ENCODE measurements around the gene PSMA7.
"Not testable (repeated sequence)": the region's sequence is repeated elsewhere in the genome, so short reads cannot be mapped to it uniquely, and the experiment has no call there.

The PSMA7 gene

DNA sequence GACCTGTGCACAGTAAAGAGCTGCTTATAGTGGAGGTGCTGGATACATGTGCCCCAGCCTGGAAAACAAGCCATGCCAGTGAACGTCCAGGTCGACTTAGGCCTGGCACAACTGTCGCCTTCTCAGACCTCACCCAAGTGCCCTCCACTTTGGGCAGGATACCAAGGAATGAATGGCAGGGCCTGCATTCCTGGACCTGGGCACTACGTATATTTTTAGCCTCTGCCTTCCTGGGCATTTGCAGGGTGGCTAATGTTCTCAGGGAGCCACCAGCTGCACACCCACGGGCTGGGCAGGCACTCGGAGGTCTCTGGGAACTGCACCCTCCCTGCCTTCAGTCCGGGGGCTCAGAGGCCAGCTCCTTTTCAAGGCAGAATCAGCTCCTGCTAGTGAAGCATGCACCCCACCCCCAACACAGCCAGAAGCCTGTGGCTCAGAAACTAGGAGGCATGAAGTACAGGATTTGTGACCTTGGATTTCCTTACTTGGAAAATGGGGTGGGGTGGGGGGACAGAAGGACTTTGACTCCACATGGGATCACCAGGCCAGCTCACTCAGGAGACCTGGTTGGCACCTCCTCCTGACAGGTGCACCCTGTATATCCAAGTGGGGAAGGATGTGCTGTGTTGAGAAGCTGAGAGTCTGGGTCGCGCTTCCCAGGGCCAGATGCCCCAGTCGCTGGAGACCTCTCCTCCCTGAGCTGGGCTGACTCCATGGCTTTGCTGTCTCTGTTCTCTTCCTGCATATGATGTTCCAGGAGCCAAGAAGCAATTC, 23.4 kb downstream of the PSMA7 start:
- no peak for DNase-seq (ENCODE audit: low read depth in 3 of 3)

DNA sequence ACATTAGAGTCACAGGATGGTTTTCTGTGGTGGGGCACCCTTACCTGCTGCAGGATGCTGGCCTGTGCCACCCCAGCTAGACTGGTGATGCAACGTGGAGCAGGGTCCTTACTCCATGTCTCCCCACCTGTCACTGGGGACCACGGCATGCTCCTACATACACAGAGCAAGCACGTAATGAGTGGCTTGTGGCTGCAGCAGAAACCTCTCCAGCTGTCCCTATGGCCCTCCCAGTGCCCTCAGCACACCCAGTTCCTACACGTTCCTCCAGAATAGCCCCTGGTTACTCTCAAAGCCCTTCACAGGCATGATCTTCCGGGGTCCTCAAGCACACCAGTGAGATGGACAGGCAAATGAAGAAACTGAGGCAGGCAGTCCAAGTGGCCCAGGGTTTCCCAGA, 24.1 kb downstream of the PSMA7 start:
- DNase-seq (ENCODE audit: low read depth in 3 of 3) = no peak

DNA sequence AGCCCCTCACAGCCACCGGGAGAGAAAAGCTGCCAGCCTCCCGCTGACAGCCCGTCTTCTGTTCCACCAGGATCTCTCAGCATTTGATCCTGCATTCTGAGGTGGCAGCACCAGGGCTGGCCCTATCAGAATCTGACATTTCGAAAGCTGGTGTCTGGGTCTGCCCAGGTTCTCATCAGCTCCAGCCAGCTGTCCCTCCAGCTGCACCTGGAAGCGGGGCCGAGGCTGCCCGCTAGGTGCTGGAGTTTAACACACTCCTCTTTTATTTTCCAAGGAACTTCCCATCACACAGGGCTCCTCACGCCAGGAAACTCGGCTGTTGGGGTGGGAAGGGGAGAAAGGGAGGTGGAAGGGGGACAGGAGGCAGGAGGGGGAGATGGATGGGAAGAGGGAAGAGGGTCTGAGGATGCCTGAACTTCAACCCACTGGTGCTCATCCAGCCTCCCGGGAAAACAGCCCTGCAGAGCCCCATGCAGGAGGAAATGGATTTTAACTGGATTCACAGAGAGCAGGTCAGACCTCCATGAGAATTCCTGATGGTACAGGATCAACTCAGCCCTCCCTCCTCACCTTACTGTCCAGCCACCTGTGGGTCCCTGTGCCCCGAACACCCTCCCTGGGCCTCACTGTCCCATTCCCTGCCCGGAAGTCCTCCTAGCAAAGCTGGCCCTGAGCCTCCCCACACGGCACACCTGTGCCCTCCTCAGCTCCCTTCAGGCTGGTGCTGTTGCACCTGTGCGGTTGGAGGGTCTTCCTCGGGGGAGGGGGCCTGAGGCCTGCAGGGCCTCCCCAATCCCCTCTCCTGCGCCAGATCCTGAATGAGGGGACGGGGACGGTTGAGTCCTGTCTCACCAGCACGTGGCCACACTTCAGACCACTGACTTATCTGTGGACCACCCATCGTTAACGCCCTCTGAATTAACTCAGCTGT, 24.8 kb downstream of the PSMA7 start:
- no peak for DNase-seq (ENCODE audit: low read depth in 3 of 3)

DNA sequence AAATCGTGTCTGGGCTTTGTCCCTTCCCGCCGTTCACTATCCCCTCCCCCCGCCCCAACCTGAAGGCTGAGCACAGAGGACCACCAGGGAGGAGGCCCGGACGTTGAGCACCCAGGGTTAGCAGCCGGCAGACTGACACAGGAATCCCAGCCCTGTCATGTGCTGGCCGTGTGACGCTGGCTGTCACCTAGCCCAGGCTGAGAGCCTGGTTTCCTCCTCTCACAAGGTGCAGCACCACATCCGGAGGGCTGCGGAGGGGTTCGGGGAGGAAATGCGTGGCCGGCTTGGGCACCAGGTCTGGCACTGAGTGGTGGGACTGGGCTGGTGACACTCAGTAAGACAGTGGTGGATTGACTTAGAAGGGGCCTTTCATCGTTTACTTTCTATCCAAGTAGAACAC, 25.5 kb downstream of the PSMA7 start:
- no peak for DNase-seq (ENCODE audit: low read depth in 3 of 3)

DNA sequence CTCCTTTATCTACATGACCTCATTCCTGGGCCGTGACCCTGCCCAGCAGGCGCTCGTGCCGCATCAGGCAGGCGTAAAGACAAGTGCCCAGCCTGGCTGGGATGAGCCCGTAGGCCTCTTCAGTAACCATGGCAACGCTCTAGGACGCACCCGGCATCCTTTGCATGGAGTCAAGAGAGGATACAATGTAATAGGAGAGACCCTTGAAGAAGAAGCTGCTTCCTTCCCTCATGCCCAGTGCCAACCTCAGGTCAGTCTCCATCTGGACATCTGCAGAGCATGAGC, 25.9 kb downstream of the PSMA7 start:
- DNase-seq (ENCODE audit: low read depth in 3 of 3) = no peak

DNA sequence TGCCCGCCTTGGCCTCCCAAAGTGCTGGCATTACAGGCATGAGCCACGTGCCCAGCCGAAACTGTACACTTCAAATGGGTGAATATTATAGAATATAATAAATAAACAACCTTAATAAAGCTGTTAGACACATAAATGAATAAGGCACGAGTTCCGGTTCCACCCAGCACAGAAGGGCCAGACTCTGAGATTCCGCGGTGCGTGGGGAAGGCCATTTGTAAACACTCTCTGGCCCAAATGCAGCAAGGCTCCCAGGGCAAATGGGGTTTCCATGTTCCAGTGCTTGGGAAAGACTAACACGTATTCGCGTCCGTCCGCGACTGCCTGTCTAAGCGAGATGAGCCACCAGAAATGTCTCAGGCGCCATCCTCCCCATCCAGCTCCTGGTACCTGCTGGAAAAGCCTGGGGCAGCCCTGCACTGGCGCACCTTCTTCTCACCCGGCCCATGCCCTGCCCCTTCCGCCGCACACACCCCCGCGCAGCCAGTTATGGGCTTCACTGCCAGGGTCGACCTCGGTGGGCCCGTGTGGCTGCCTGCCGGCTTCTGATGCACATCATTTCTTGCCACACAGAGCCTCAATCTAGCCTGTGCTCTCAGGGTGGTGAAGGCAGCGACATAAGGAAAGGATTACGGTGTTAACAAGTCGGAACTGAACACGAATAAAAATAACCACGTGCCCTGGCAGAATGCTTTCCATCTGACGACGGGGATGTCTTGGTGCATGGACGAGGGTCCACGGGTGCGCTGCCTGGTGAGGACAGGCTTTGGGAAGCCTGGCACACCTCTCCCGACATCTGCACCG, 26.4 kb downstream of the PSMA7 start:
- DNase-seq (ENCODE audit: low read depth in 3 of 3) = no peak

DNA sequence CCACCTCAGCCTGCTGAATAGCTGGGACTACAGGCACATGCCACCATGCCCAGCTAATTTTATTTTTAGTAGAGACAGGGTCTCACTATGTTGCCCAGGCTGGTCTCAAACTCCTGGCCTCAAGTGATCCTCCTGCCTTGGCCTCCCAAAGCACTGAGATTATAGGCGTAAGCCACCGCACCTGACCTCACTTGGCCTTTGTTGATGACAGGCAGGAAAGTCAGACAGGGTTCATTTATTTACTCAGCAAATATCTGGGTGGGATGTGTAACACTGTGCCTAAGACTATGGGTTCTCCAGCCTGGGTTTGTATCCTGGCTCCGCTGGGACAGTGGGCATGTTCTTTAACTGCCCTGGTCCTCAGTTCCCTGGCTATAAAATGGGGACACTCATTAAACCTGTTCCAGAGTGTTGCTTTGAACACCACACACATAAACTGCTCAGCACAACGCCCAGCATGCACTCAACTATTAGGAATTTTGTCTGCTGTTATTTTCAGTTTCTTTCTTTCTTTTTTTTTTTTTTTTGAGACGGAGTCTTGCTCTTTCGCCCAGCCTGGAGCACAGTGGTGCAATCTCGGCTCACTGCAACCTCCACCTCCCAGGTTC, 27.3 kb downstream of the PSMA7 start:
- DNase-seq (ENCODE audit: low read depth in 3 of 3) = not testable (repeated sequence)

DNA sequence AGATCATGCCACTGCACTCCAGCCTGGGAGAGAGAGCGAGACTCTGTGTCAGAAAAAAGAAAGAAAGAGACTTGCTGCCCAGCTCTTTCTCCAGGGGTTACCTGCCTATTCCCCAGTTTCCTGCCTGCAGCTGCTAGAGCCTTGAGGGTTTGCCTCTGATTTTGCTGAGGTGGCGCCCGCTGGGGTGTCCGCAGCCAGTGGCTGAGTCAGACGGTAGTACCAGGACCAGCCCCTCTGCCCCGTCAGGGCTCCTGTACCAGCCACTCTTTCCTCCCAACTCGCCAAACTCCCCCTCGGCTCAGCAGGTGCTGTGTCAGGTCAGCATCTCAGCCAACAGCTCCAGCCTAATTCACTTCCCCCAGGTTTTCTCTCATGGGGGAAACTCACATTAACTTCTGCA, 28.3 kb downstream of the PSMA7 start:
- DNase-seq (ENCODE audit: low read depth in 3 of 3) = no peak

DNA sequence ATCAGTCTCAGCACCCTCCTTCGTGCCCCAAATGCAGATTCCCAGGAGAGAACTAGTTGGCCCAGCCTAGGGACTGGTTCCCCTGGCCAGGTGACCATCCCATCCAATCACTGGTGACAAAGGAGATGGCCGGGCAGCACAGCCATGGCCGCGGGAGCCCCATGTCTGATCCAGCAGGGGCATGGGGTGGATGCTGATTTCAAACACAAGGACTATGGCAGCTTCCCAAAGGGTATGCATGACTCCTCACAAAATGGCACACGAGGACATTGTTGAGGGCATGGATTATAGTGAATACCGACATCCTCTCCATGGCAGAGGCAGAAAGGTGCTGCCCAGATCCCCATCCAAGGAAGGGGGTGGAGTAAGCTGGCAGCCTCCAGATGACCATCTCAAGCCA, 30.8 kb downstream of the PSMA7 start:
- DNase-seq (ENCODE audit: low read depth in 3 of 3) = no peak

DNA sequence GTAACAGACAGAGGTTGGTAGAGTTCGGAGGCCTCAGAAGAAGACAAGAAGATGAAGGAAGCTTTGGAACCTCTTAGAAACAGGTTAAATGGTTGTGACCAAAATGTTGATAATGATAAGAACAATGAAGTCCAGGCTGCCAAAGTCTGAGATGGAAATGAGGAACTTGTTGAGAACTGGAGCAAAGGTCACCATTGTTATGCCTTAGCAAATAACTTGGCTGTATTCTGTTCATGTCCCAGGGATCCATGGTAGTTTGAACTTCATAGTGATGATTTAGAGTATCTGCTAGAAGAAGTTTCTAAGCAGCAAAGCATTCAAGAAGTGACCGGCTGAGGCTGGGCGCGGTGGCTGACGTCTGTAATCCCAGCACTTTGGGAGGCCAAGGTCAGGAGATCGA, 32.0 kb downstream of the PSMA7 start:
- no peak for DNase-seq (ENCODE audit: low read depth in 3 of 3)

DNA sequence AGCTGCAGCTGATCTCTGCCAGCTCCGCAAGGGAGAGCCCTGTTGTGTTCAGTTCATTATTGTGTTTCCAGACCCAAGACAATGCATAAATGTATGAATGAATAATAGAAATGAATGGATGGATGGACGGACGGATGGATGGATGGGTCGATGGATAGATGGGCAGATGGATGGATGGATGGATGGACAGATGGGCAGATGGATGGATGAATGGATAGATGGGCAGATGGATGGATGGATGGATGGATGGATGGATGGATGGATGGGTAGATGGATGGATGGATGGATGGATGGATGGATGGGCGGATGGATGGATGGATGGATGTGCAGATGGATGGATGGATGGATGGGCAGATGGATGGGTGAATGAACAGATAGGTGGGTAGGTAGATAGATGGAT, 37.6 kb downstream of the PSMA7 start:
- no peak for DNase-seq (ENCODE audit: low read depth in 3 of 3)

DNA sequence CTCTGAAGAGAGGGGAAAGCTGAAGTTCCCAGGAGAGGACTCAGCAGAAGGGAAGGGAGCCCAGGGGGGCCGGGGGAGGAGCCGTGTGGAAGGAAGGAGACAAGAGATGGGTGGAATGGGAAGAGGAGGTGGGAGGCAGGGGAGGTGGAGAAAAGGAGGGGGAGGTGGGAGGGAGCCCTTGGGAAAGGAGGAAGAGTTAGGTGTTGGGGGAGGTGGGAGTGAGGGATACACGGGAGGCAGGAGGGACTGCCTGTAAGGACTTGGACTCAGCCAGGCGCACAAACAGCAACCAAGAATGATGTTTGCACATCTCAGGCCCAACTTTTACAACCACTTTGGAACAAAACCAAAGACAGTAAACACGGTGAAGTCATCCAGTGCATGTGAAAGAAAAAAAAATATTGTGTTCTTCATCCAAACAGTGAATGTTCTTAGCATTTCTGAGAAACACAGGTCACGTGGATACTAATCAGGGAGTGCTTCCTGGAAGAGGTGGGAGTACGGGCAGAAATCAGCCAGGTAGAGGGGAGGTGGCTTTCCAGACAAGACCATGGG, 38.3 kb downstream of the PSMA7 start:
- no peak for DNase-seq (ENCODE audit: low read depth in 3 of 3)

DNA sequence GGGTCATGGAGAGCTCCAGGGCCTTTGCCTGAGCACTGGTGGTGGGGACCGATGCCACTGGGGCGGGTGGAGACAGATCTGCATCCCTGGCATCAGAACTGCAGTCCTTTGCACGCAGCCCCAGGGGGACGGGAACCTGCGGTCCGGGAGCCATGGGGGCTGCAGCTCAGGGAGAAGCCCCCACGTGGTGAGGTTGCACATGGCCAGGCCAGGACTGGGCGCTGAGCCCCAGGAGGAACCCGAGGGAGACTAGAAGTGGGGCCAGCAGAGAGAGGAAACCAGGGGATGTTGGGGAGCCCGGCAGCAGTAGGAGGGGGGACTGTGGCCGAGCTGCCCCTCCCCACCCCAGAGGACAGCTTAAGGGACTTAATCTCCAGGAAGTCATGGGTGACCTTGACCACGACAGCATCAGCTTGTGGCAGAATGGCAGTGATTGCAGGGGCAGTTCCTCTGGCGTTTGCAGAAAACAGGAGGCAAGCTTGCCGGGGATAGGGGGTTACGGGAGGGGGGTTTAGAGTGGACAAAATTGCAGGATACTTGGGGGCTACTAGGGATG, 38.9 kb downstream of the PSMA7 start:
- no peak for DNase-seq (ENCODE audit: low read depth in 3 of 3)

DNA sequence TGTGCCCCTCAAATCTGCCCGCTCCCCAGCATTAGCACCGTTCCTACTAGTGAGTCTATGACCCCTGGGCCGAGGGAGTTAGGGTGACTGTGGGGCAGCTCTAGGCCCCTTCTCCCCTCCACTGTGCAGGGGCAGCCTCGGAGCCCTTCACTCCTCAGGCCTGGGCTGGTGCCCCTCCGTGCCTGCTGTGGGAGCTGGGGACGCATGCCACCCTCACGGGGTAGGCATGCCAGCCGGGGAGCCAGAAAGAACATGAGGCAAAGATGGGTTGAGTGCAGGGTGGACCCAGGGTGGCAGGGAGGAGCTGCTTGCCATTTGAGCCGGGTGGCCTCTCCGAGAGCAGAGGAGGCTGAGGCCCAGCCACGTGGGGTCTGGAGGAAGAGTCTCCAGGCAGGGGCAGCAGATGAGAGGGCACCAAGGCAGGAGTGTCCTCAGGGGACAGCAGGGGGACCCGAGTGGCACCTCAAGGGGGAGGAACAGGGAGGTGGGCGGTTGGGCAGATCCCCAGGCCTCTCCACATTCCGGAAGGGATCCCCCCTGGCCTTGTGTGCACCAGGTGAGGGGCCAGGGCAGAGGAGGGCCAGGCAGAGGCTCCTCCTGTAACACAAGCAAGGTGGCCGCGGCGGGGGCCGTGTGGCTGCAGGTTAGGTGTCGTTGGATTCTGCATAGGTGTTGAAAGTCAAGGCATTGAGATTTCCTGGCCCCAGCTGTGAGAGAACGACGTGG, 39.5 kb downstream of the PSMA7 start:
- no peak for DNase-seq (ENCODE audit: low read depth in 3 of 3)

DNA sequence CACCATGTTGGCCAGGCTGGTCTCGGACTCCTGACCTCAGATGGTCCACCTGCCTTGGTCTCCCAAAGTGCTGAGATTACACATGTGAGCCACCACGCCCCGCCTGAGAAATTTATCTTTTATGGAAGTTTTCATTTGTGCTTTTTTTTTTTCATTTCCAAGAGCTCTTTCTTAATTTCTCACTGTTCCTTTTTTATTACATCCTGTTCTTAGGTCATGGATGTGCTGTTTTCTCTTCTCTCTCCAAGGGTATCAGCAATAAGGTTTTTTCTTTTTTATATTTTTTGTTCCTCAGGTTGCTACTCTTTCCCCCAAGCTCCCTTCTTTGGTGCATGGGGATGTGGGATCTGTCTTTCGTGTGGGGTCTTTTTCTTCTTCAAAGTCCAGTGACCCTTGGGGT, 42.1 kb downstream of the PSMA7 start:
- no peak for DNase-seq (ENCODE audit: low read depth in 3 of 3)

DNA sequence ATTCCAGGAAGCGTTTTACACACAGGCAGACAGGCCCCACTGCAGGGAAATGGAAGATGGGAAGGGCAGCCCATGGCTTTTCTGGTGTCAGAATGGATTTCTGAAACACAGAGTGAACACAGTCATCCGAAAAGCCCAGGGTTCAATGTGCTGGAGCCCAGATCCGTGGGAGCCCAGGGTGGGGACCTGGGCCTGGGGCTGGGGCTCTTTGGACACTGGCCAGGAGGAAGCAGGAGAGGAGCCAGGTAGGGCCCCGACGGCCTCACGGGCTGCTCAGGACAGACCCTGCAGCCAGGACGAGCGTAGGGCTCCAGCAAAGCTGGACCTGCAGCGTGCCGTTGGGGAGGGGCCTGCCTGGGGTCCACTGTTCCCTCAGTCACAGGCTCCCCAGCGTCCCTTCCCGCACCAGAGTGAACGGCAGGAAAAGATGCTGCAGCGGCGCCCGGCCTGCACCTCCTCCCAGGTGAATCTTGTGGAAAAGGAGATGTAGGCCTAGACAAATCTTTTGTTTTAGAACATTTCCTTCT, 45.2 kb downstream of the PSMA7 start:
- no peak for DNase-seq (ENCODE audit: low read depth in 3 of 3)

DNA sequence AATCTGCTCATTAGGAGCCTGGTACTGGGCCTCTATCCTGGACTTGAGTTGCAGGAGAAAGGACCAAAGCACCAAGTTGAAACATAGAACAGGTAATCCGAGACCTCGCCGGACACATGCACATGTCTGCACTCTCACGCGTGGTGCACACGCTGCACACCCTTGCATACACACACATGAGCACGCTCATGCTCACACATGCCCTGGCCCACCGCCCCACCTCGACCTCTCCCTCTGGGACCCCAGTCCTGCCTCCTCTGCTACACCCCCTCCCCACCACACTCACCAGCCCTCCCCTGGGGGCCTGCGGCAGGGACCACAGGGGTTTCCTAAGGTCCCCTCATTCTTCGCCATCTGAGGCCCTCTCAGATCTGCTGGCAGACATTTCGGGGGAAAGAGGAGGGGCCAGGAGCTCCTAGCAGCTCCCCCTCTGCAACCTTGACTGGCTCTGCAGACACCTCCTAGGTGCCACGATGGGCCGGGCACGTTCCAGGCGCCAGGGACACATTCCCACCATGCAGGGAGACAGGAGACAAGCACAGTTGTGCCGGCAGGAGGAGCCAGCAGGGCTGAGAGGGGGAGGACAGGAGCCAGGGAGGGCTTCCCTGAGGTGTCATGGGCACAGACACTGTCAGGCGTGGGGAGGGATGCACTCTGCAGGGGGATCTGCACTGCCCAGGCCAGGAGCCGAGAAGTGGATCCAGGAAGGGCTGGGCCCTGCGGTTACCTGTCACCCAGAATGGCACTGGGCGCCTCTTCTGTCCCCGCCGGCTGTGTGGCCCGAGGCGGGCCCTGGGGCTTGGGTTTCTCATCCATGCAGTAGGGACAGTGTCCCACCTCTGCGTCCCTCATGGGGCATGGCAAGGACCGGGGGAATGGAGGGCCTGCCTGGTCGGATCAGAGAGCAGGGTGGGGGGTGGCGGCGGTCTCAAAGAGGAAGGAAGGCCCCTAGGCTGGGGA, 46.5 kb downstream of the PSMA7 start:
- DNase-seq (ENCODE audit: low read depth in 3 of 3) = no peak

DNA sequence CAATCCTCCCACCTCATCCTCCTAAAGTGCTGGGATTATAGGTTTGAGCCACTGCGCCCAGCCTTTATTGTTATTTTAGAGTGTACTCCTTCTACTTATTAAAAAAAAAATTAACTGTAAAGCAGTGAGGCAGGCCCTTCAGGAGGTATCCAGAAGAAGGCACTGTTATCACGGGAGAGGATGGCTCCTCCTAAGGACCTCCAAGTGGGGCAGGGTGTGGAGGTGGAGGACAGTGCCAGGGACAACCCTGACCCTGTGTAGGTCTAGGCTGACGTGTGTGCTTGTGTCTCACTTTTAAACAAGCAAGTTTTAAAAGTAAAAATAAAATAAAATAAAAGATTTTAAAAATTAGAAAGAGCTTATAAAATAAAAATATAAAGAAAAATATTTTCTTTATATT, 53.8 kb downstream of the PSMA7 start:
- DNase-seq (ENCODE audit: low read depth in 3 of 3) = no peak
